Activated CD8-positive, alpha-beta T cell treated with anti-CD3 and anti-CD28 coated beads for 36 hours (primary cell): ENCODE data around the gene NFKB2. TPM values are rescaled to one million over a fixed set of nuclear protein-coding genes. Genes with fewer than 3 reads are reported as not detected.

ENCODE experiments used
- ATAC-seq: fragments of 200-7000 bp; cut with Tn5 transposase; one replicate; pipeline ENCODE4 v1.10.0; 2021; ENCODE audit warnings: mild to moderate bottlenecking, moderate library complexity
- CTCF ChIA-PET: fragments of 350-600 bp; sonication (Branson Sonifier 250); formaldehyde crosslinking; loops from one replicate; lab custom pipeline; 2021; ENCODE audit warnings: antibody characterized with exemption; lab: Charles Lee
- POLR2A ChIA-PET: fragments of 350-600 bp; sonication (Branson Sonifier 250); formaldehyde crosslinking; loops from one replicate; lab custom pipeline; 2021; ENCODE audit warnings: antibody characterized with exemption; lab: Charles Lee
- DNase-seq: peaks from one replicate; pipeline ENCODE4 v3.0.0-alpha.2; 2020
- H3K27ac Mint-ChIP-seq: one replicate; pipeline ENCODE4 v1.8.0; 2021; ENCODE audit warnings: mild to moderate bottlenecking, mixed read lengths
- H3K27me3 Mint-ChIP-seq: one replicate; pipeline ENCODE4 v1.8.0; 2021; ENCODE audit warnings: mixed read lengths
- H3K36me3 Mint-ChIP-seq: one replicate; pipeline ENCODE4 v1.8.0; 2021; ENCODE audit warnings: low read depth, mixed read lengths
- H3K4me1 Mint-ChIP-seq: one replicate; pipeline ENCODE4 v1.8.0; 2021; ENCODE audit warnings: low read depth, mixed read lengths
- H3K4me3 Mint-ChIP-seq: one replicate; pipeline ENCODE4 v1.8.0; 2021; ENCODE audit warnings: mild to moderate bottlenecking, moderate library complexity, mixed read lengths
- H3K9me3 Mint-ChIP-seq: one replicate; pipeline ENCODE4 v1.8.0; 2021; ENCODE audit warnings: mixed read lengths
- CTCF ChIP-seq: fragments of 200-600 bp; IDR thresholded peaks from one replicate; pipeline ENCODE4 v1.8.0; 2022; ENCODE audit warnings: antibody characterized with exemption, mild to moderate bottlenecking
- intact Hi-C: fragments of 100-400 bp; cut with micrococcal nuclease; formaldehyde crosslinking; loops from one replicate; pipeline ENCODE4 v1.10.0; 2022
- total RNA-seq, 2 experiments: library from RNA; stranded (reverse); gene quantifications; one replicate each; pipeline ENCODE4 v1.2.3, GENCODE V29; 2021

The NFKB2 gene
- total RNA-seq, 2 experiments from 2014 or later = 251 to 253 TPM

- ATAC-seq (no peak), DNase-seq (no peak)
- peak overlapping the region; percentile 80 for H3K4me3 Mint-ChIP-seq
- no peaks in the 10 kb centered on the region for H3K36me3 Mint-ChIP-seq
- no peaks in the 10 kb centered on the region for H3K9me3 Mint-ChIP-seq
- peaks cover 13% of the 10 kb centered on the region for H3K27me3 Mint-ChIP-seq
- H3K27ac Mint-ChIP-seq = no peak overlapping the region
- ChIA-PET POLR2A (interaction anchor here (0.7 to 6.1 kb wide), 7 partner anchors 9 to 251 kb away, joined by 3 to 107 read pairs (median 6); partner anchors contain the start of genes FBXL15 and NFKB2), CTCF (interaction anchor here (1.3 to 5.5 kb wide), 5 partner anchors 11 to 74 kb away, joined by 3 to 57 read pairs (median 18); partner anchors contain the start of gene NFKB2)
- H3K4me1 Mint-ChIP-seq = peaks cover 38% of the 10 kb centered on the region
- intact Hi-C loops = loop anchor here (5.0 kb wide), 1 partner anchor 344 kb away; the partner anchor contains the start of gene HPS6
- TF ChIP-seq CTCF = no peak
Observed at GRCh38 chr10:102411341-102412255, 16.1 kb downstream of the NFKB2 start.

- CTCF ChIA-PET = interaction anchor here (1.3 to 5.5 kb wide), 4 partner anchors 10 to 66 kb away, joined by 4 to 57 read pairs (median 21); partner anchors contain the start of gene NFKB2
- Mint-ChIP-seq H3K36me3 (no peaks in the 10 kb centered on the region), H3K4me1 (peaks cover 33% of the 10 kb centered on the region), H3K27ac (no peak overlapping the region), H3K27me3 (peaks cover 17% of the 10 kb centered on the region), H3K9me3 (no peaks in the 10 kb centered on the region), H3K4me3 (no peak overlapping the region)
- ATAC-seq (no peak), DNase-seq (no peak)
- POLR2A ChIA-PET = interaction anchor here (1.2 to 6.1 kb wide), 7 partner anchors 9 to 49 kb away, joined by 4 to 107 read pairs (median 6); partner anchors contain the start of genes CUEDC2, FBXL15 and NFKB2
- intact Hi-C loops = loop anchor here (5.0 kb wide), 1 partner anchor 345 kb away; the partner anchor contains the start of gene HPS6
- no peak for TF ChIP-seq CTCF
Observed at GRCh38 chr10:102412293-102412692, 16.8 kb downstream of the NFKB2 start.

GRCh38 chr10:102413053-102413705 is 17.7 kb downstream of the NFKB2 start:
- Mint-ChIP-seq H3K36me3 (no peaks in the 10 kb centered on the region), H3K4me1 (peaks cover 29% of the 10 kb centered on the region), H3K27me3 (peaks cover 24% of the 10 kb centered on the region), H3K4me3 (no peak overlapping the region), H3K27ac (no peak overlapping the region), H3K9me3 (no peaks in the 10 kb centered on the region)
- POLR2A ChIA-PET = interaction anchor here (0.7 to 6.1 kb wide), 6 partner anchors 10 to 278 kb away, joined by 3 to 107 read pairs (median 5); partner anchors contain the start of genes CUEDC2 and NFKB2
- CTCF ChIA-PET = interaction anchor here (1.7 to 5.5 kb wide), 4 partner anchors 9 to 183 kb away, joined by 6 to 57 read pairs (median 12); no protein-coding TSS in a partner anchor
- DNase-seq (peak; percentile 81), ATAC-seq (peak; percentile 50)
- intact Hi-C loops = loop anchor here (5.0 kb wide), 1 partner anchor 346 kb away; the partner anchor contains the start of gene HPS6
- no peak for TF ChIP-seq CTCF

GRCh38 chr10:102413806-102414561 is 18.5 kb downstream of the NFKB2 start:
- Mint-ChIP-seq H3K27me3 (peaks cover 26% of the 10 kb centered on the region), H3K4me3 (no peak overlapping the region), H3K36me3 (no peaks in the 10 kb centered on the region), H3K4me1 (peaks cover 28% of the 10 kb centered on the region), H3K9me3 (no peaks in the 10 kb centered on the region), H3K27ac (no peak overlapping the region)
- no peak for DNase-seq
- ATAC-seq = no peak
- intact Hi-C loops = loop anchor here (5.0 kb wide), 1 partner anchor 347 kb away; the partner anchor contains the start of gene HPS6
- POLR2A ChIA-PET = interaction anchor here (0.7 to 6.1 kb wide), 5 partner anchors 11 to 279 kb away, joined by 3 to 107 read pairs (median 6); partner anchors contain the start of genes CUEDC2 and NFKB2
- TF ChIP-seq CTCF = no peak
- CTCF ChIA-PET = interaction anchor here (1.7 to 5.5 kb wide), 4 partner anchors 9 to 184 kb away, joined by 6 to 57 read pairs (median 12); no protein-coding TSS in a partner anchor
